ENCODE data around the gene RBM10. TPM values are rescaled to one million over a fixed set of nuclear protein-coding genes. Genes with fewer than 3 reads are reported as not detected.

RBM10 gene
- total and polyA plus RNA-seq, 9 donors, result 12.0 to 53.0 (median 36.7) TPM

- H3K4me3 ChIP-seq, result no peak overlapping the region
- intact Hi-C loops (cut with DNase I), result no loop called here
- H3K27ac ChIP-seq, result no peak overlapping the region
- TF ChIP-seq CTCF (IDR thresholded peaks at IDR 0.05) (no peak), POLR2A (IDR thresholded peaks at IDR 0.05) (no peak), EP300 (IDR thresholded peaks at IDR 0.05) (no peak)
- no peaks in the 10 kb centered on the region for H3K4me1 ChIP-seq (ENCODE audit: insufficient read depth)
- DNase-seq, result peak in 1 of 5 donors; percentile 3
- no peaks in the 10 kb centered on the region for H3K9me3 ChIP-seq
- H3K36me3 ChIP-seq, result no peaks in the 10 kb centered on the region
- WGBS, 3 donors, result 63 to 81% (median 70%) methylated on average over 2 of the region's 2 CpGs
- H3K27me3 ChIP-seq, result no peaks in the 10 kb centered on the region
Measured at GRCh38 chrX:47231167-47231566, 86.1 kb downstream of the RBM10 start.

GRCh38 chrX:47232197-47232802, 87.3 kb downstream of the RBM10 start:
- Histone ChIP-seq H3K36me3 (no peaks in the 10 kb centered on the region), H3K27ac (peak overlapping the region; percentile 90 to 94), H3K27me3 (no peaks in the 10 kb centered on the region), H3K9me3 (no peaks in the 10 kb centered on the region), H3K4me3 (peak overlapping the region; percentile 67), H3K4me1 (ENCODE audit: insufficient read depth) (no peaks in the 10 kb centered on the region)
- intact Hi-C loops (cut with DNase I), result no loop called here
- TF ChIP-seq EP300 (IDR thresholded peaks at IDR 0.05) (no peak), CTCF (IDR thresholded peaks at IDR 0.05) (no peak), POLR2A (IDR thresholded peaks at IDR 0.05) (no peak)
- 62 to 77% (median 64%) methylated on average over 8 of the region's 8 CpGs for WGBS, 3 donors
- DNase-seq, result peak in 2 of 5 donors; percentile 14 to 16

- peak within 1 kb of the TSS; percentile 67 for H3K4me3 ChIP-seq
- H3K9me3 ChIP-seq, result no peaks in the 10 kb centered on the region
- peak within 1 kb of the TSS; percentile 90 to 94 for H3K27ac ChIP-seq
- 10 to 38% (median 32%) methylated on average over 46 of the region's 46 CpGs for WGBS, 3 donors
- H3K4me1 ChIP-seq (ENCODE audit: insufficient read depth), result no peaks in the 10 kb centered on the region
- peak; percentile 65 to 78 (median 76) for DNase-seq
- H3K36me3 ChIP-seq, result no peaks in the 10 kb centered on the region
- H3K27me3 ChIP-seq, result no peaks in the 10 kb centered on the region
- peak; percentile 82 for TF ChIP-seq POLR2A (IDR thresholded peaks at IDR 0.05)
- TF ChIP-seq EP300 (IDR thresholded peaks at IDR 0.05), result no peak
- TF ChIP-seq CTCF (IDR thresholded peaks at IDR 0.05), result no peak
- intact Hi-C loops (cut with DNase I), result no loop called here
Measured at GRCh38 chrX:47232803-47233332, 87.8 kb downstream of the RBM10 start, which contains the start of gene USP11. USP11 (plus strand) TSS chrX:47233009; CDS start chrX:47233044, 35 bp downstream.

GRCh38 chrX:47233333-47234113, 88.5 kb downstream of the RBM10 start:
- TF ChIP-seq CTCF (IDR thresholded peaks at IDR 0.05) (no peak), EP300 (IDR thresholded peaks at IDR 0.05) (peak; percentile 85), POLR2A (IDR thresholded peaks at IDR 0.05) (peak; percentile 32)
- 11 to 25% (median 22%) methylated on average over 51 of the region's 51 CpGs for WGBS, 3 donors
- intact Hi-C loops (cut with DNase I), result loop anchor here in 1 of 4 donors (2.0 kb wide), 1 partner anchor 425 kb away; the partner anchor contains the start of gene UXT

More at GRCh38 chrX:47233333-47234113, 88.5 kb downstream of the RBM10 start:
- Histone ChIP-seq H3K27ac (peak overlapping the region; percentile 90 to 94), H3K36me3 (no peaks in the 10 kb centered on the region), H3K9me3 (no peaks in the 10 kb centered on the region), H3K27me3 (no peaks in the 10 kb centered on the region), H3K4me1 (ENCODE audit: insufficient read depth) (no peaks in the 10 kb centered on the region), H3K4me3 (peak overlapping the region; percentile 67)
- DNase-seq, result peak; percentile 92 to 97 (median 96)
